Tibial nerve (tissue), 4 donors: ENCODE measurements around the gene SH3BP4. TPM values are rescaled to one million over a fixed set of nuclear protein-coding genes. Genes with fewer than 3 reads are reported as not detected.

Source experiments
- DNase-seq, 2 donors: peaks; one replicate each; pipeline ENCODE4 v3.0.0-alpha.2; 2019; ENCODE audit warnings: low spot score in 2 of 2
- H3K27ac ChIP-seq, 4 donors: fragments of 200-600 bp; sonication (generic) in 3 of 4; one replicate each; pipeline ENCODE4 v1.5.1; 2017 to 2019; ENCODE audit warnings: mild to moderate bottlenecking in 1 of 4
- H3K27me3 ChIP-seq, 2 donors: fragments of 200-600 bp; sonication (generic) in 1 of 2; one replicate each; pipeline versions ENCODE4 v1.5.1 to v1.6.0; 2017 to 2019
- H3K36me3 ChIP-seq, 3 donors: fragments of 200-600 bp; sonication (generic); one replicate each; pipeline ENCODE4 v1.5.1; 2018 to 2019
- H3K4me1 ChIP-seq, 4 donors: fragments of 200-600 bp; sonication (generic) in 3 of 4; one replicate each; pipeline ENCODE4 v1.5.1; 2017 to 2019
- H3K4me3 ChIP-seq, 4 donors: fragments of 200-600 bp; sonication (generic) in 3 of 4; one replicate each; pipeline ENCODE4 v1.5.1; 2017 to 2019; ENCODE audit warnings: mild to moderate bottlenecking in 1 of 4, moderate library complexity in 1 of 4
- H3K9me3 ChIP-seq, 4 donors: fragments of 200-600 bp; sonication (generic) in 3 of 4; one replicate each; pipeline ENCODE4 v1.5.1; 2017 to 2019
- EP300 ChIP-seq, 2 donors: sonication (generic); formaldehyde crosslinking; IDR thresholded peaks; one replicate each; pipeline ENCODE4 v1.6.1; 2017; ENCODE audit warnings: antibody characterized with exemption in 2 of 2, mild to moderate bottlenecking in 1 of 2
- POLR2A ChIP-seq, 2 donors: fragments of 450-650 bp; IDR thresholded peaks; one replicate each; pipeline ENCODE4 v1.6.1; 2017; ENCODE audit warnings: antibody characterized with exemption in 2 of 2, mild to moderate bottlenecking in 2 of 2, moderate library complexity in 2 of 2
- WGBS, 2 donors: methylation state at CpG; one replicate each; pipeline ENCODE4 v1.1.5; 2018; 5-methylcytosine and 5-hydroxymethylcytosine counted together
- total RNA-seq, 4 donors: library from RNA; depleted of rRNA; stranded (reverse); fragments of >200 nt; gene quantifications; one replicate each; pipeline ENCODE4 v1.1.0, GENCODE V29; 2016
- TF ChIP-seq, protein P1 (sequence below), 5 experiments: fragments of 200-600 bp in 3 of 5; fragments of 450-650 bp in 2 of 5; sonication (generic) in 3 of 5; IDR thresholded peaks; one replicate each; pipeline ENCODE4 v1.5.1; 2016 to 2019; ENCODE audit warnings: antibody characterized with exemption in 5 of 5, mild to moderate bottlenecking in 3 of 5, moderate library complexity in 2 of 5

SH3BP4 gene
- total RNA-seq, 4 donors from 2014 or later, result 19.2 to 31.8 (median 24.3) TPM

DNA sequence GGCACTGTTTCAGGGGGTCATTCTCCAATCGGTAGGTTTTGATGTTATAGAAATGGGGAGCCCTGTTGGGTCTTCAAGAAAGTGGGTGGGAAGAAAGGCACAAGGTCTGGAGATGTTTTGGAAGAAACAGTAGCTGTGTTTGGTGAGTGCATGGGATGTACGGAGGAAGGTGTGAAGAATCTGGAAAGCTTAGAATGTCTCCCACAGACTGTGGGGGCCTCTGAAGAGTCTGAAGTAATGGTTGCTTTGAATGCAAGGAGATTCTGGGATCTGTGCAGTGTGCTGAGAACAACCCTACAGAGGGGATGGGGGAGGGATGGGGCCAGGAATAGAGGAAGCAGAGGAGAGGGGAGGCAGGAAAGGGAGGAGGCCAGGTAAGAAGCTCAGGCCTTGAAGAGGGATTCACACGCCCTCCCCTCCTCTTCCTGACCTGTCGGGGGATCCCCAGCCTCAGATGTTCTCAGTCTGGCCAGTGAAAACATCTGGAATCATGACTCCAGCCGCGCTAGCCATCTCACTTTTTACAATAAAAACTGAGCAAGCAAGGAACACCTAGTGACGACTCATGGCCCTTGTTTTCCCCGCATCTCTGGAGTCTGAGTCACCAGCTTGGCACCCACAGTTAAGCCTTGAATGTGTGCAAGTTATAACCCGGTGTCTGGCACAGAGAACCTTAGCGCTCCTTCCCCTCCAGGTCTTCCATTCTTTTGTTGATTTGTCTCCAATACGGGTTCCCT, 74.2 kb downstream of the SH3BP4 start:
- WGBS, 2 donors, result 82 to 84% methylated on average over 11 of the region's 11 CpGs
- no peak overlapping the region for H3K4me3 ChIP-seq
- no peak for DNase-seq
- no peaks in the 10 kb centered on the region for H3K36me3 ChIP-seq
- H3K9me3 ChIP-seq, result no peaks in the 10 kb centered on the region
- TF ChIP-seq, protein P1, sequence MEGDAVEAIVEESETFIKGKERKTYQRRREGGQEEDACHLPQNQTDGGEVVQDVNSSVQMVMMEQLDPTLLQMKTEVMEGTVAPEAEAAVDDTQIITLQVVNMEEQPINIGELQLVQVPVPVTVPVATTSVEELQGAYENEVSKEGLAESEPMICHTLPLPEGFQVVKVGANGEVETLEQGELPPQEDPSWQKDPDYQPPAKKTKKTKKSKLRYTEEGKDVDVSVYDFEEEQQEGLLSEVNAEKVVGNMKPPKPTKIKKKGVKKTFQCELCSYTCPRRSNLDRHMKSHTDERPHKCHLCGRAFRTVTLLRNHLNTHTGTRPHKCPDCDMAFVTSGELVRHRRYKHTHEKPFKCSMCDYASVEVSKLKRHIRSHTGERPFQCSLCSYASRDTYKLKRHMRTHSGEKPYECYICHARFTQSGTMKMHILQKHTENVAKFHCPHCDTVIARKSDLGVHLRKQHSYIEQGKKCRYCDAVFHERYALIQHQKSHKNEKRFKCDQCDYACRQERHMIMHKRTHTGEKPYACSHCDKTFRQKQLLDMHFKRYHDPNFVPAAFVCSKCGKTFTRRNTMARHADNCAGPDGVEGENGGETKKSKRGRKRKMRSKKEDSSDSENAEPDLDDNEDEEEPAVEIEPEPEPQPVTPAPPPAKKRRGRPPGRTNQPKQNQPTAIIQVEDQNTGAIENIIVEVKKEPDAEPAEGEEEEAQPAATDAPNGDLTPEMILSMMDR (IDR thresholded peaks at IDR 0.05), result no peak
- TF ChIP-seq EP300 (IDR thresholded peaks at IDR 0.05), result no peak
- TF ChIP-seq POLR2A (IDR thresholded peaks at IDR 0.05), result no peak
- no peaks in the 10 kb centered on the region for H3K27me3 ChIP-seq
- peaks cover 0 to 14% (median 0%) of the 10 kb centered on the region in 4 donors for H3K4me1 ChIP-seq
- H3K27ac ChIP-seq, result no peak overlapping the region

DNA sequence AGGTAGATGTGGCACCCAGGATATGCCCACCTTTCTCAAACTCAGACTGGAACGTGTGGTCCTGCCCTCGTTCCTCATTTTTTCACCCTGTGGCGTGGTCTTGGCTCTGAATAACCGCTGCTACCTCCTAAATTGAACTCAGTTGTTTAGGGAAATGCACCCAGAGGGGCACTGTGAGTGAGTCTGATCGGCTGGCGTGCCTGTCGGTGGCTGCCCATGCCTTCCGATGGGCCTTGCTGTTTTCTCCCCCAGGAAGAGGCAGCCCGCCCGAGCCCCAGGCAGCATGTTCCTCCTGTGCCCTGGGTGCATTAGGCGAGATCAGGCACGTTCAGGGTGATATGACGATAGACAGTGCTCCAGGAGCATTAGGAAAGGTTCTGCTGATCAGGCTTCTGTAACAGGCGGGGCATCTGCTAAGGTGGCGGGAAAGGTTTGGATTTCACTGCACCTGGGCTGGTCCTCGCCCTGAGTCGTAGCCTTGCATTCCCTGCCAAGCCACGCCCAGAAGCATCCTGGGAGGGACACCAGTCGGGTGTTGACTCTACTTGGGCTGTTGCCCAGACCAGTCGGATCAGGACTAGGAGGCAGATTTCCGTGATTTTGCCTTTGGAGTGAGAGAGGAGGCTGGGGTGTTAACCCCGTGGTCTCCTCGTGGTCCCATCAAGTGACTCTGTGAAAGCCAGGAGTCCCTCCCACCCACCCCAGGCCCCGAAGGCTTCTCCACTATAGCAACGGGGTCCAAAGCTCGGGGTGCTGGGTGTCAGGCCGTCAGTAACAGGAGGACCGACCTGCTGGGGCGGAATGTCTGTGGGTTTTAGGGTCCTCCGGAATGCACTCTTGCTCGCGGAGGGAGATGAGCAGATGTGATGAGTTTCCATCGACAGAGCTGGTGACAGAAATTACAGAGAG, 75.1 kb downstream of the SH3BP4 start:
- H3K36me3 ChIP-seq, result no peaks in the 10 kb centered on the region
- H3K27ac ChIP-seq, result no peak overlapping the region
- peak in 1 of 2 donors; percentile 31 for DNase-seq
- H3K9me3 ChIP-seq, result no peaks in the 10 kb centered on the region
- H3K4me3 ChIP-seq, result no peak overlapping the region
- no peaks in the 10 kb centered on the region for H3K27me3 ChIP-seq
- TF ChIP-seq EP300 (IDR thresholded peaks at IDR 0.05), result no peak
- TF ChIP-seq POLR2A (IDR thresholded peaks at IDR 0.05), result no peak
- TF ChIP-seq, protein P1 (IDR thresholded peaks at IDR 0.05), result no peak
- peaks cover 0 to 14% (median 0%) of the 10 kb centered on the region in 4 donors for H3K4me1 ChIP-seq
- WGBS, 2 donors, result 61 to 77% methylated on average over 25 to 31 of the region's 33 CpGs

DNA sequence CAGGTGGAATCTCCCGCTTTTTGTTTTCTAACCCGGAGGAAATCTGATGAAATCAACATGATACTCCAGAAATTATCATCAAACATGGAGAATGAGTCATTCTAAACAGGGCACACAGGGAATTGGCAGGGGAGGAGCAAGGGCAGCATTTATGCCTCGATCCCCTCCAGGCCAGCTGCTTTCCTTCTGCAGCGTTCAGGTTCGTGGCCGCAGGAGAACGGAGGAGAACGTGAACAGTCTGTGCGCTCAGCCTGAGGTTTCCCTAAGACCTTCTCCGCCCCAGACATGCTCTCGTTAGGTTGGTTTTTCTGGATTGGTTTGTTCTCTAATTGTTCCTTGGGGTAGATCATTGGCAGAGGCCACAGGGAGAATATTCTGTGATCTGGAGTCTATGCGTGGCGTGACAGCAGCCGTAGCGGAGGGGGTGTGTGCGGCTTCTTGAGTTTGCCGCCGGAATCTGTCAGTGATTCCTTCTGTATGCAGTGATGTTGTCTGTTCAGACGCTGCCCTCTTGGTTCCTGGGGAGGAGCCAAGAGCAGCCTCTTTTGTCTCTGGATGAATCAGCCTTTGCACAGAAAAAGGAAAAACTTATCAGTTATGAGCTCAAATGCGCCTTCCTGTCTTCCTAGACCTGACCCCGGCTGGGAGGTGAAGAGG, 75.9 kb downstream of the SH3BP4 start:
- Histone ChIP-seq H3K9me3 (no peaks in the 10 kb centered on the region), H3K36me3 (no peaks in the 10 kb centered on the region), H3K27ac (no peak overlapping the region), H3K27me3 (no peaks in the 10 kb centered on the region), H3K4me1 (peaks cover 0 to 14% (median 0%) of the 10 kb centered on the region in 4 donors), H3K4me3 (no peak overlapping the region)
- 54 to 75% methylated on average over 18 to 21 of the region's 21 CpGs for WGBS, 2 donors
- no peak for DNase-seq
- no peak for TF ChIP-seq EP300 (IDR thresholded peaks at IDR 0.05)
- no peak for TF ChIP-seq POLR2A (IDR thresholded peaks at IDR 0.05)
- TF ChIP-seq, protein P1 (IDR thresholded peaks at IDR 0.05), result no peak

DNA sequence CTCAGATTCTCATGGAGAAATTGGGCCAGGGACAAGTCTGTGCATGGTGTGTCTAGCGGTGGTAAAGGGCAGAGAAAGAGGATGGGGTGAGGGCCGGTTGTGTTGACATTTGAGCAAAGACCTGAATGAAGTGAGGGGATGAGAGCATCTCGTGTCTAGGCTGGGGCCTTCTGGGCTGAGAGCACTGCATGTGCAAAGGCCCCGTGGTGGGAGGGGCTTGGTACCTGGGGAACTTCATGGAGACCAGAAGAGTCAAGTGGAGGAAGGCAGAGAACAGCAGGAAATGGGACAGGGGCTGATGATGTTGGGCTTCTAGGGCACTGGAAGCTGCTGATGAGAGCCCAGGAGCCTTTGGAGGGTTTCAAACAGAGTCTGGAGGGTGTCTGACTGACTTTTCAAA, 76.8 kb downstream of the SH3BP4 start:
- Histone ChIP-seq H3K9me3 (no peaks in the 10 kb centered on the region), H3K27ac (no peak overlapping the region), H3K36me3 (no peaks in the 10 kb centered on the region), H3K27me3 (no peaks in the 10 kb centered on the region), H3K4me3 (no peak overlapping the region), H3K4me1 (peaks cover 0 to 14% (median 0%) of the 10 kb centered on the region in 4 donors)
- DNase-seq, result no peak
- whole genome bisulfite sequencing, 2 donors, result 87 to 92% methylated on average over 4 of the region's 4 CpGs
- TF ChIP-seq EP300 (IDR thresholded peaks at IDR 0.05) (no peak), POLR2A (IDR thresholded peaks at IDR 0.05) (no peak)
- TF ChIP-seq, protein P1 (IDR thresholded peaks at IDR 0.05), result no peak
